ENCODE measurements around the gene KLHL21. TPM values are rescaled to one million over a fixed set of nuclear protein-coding genes. Genes with fewer than 3 reads are reported as not detected.

The KLHL21 gene
- polyA plus RNA-seq, 2 of the 4 experiments (the other 2 are of a cell fraction) = 3.3 to 10.5 TPM

GRCh38 chr1:6587261-6588005 is 15.2 kb downstream of the KLHL21 start (continued):
- TF ChIP-seq CTCF (IDR thresholded peaks at IDR 0.05) = no peak

- H3K4me1 ChIP-seq = peaks cover 13% of the 10 kb centered on the region
- ChIA-PET CTCF (no interaction called here), POLR2A (no interaction called here)
- H3K9me3 ChIP-seq = no peaks in the 10 kb centered on the region
- no peak for FAIRE-seq
- ATAC-seq = no peak; a peak in 1 of 6 replicates
- H3K4me2 ChIP-seq = no peak overlapping the region
- DNase-seq (ENCODE audit: low read depth in 1 of 2, low spot score in 1 of 2) = no peak
- H3K4me3 ChIP-seq = no peak overlapping the region
- 100% methylated on average over 3 of the region's 11 CpGs for WGBS (ENCODE audit: missing lambda C conversion rate)
- no peak overlapping the region for H3K27ac ChIP-seq
- TF ChIP-seq HES2 (IDR thresholded peaks at IDR 0.05) (no peak), HDAC2 (IDR thresholded peaks at IDR 0.05) (no peak), HOXA7 (CRISPR knock-in tag; IDR thresholded peaks at IDR 0.05) (no peak), MAFK (IDR thresholded peaks at IDR 0.05; ENCODE audit: partially characterized antibody) (no peak), FOSL2 (IDR thresholded peaks at IDR 0.05) (no peak), FOSL2 (CRISPR knock-in tag; IDR thresholded peaks at IDR 0.05) (no peak), CHD4 (IDR thresholded peaks at IDR 0.05; ENCODE audit: borderline replicate concordance) (no peak), JUNB (IDR thresholded peaks at IDR 0.05) (no peak), KDM5A (IDR thresholded peaks at IDR 0.05) (no peak), HMGXB4 (CRISPR knock-in tag; IDR thresholded peaks at IDR 0.05; ENCODE audit: borderline replicate concordance) (no peak), ELK1 (IDR thresholded peaks at IDR 0.05; ENCODE audit: low read depth, low read length) (no peak), EHF (CRISPR knock-in tag; IDR thresholded peaks at IDR 0.05) (no peak), ZFP36 (IDR thresholded peaks at IDR 0.05; ENCODE audit: borderline replicate concordance, partially characterized antibody) (no peak), KDM1A (IDR thresholded peaks at IDR 0.05; ENCODE audit: low read depth) (no peak), TP53 (CRISPR knock-in tag; IDR thresholded peaks at IDR 0.05) (no peak), CHD2 (IDR thresholded peaks at IDR 0.05; ENCODE audit: low read length, partially characterized antibody) (no peak)
Measured at GRCh38 chr1:6586404-6586816, 16.3 kb downstream of the KLHL21 start.

- ATAC-seq (no peak), DNase-seq (ENCODE audit: low read depth in 1 of 2, low spot score in 1 of 2) (no peak), FAIRE-seq (no peak)
- CTCF ChIA-PET = no interaction called here
- POLR2A ChIA-PET = no interaction called here
- TF ChIP-seq POLR2A (IDR thresholded peaks at IDR 0.05; ENCODE audit: low read length) = no peak
- Histone ChIP-seq H3K4me1 (peaks cover 19% of the 10 kb centered on the region), H3K9me3 (no peaks in the 10 kb centered on the region), H3K4me2 (no peak overlapping the region), H3K27ac (no peak overlapping the region), H3K4me3 (no peak overlapping the region)
- 80% methylated on average over 2 of the region's 7 CpGs for WGBS (ENCODE audit: missing lambda C conversion rate)
Measured at GRCh38 chr1:6585841-6586240, 16.8 kb downstream of the KLHL21 start.

All from A549 (cell line).